Measurements from ENCODE around the gene NCAPD2.

DNA sequence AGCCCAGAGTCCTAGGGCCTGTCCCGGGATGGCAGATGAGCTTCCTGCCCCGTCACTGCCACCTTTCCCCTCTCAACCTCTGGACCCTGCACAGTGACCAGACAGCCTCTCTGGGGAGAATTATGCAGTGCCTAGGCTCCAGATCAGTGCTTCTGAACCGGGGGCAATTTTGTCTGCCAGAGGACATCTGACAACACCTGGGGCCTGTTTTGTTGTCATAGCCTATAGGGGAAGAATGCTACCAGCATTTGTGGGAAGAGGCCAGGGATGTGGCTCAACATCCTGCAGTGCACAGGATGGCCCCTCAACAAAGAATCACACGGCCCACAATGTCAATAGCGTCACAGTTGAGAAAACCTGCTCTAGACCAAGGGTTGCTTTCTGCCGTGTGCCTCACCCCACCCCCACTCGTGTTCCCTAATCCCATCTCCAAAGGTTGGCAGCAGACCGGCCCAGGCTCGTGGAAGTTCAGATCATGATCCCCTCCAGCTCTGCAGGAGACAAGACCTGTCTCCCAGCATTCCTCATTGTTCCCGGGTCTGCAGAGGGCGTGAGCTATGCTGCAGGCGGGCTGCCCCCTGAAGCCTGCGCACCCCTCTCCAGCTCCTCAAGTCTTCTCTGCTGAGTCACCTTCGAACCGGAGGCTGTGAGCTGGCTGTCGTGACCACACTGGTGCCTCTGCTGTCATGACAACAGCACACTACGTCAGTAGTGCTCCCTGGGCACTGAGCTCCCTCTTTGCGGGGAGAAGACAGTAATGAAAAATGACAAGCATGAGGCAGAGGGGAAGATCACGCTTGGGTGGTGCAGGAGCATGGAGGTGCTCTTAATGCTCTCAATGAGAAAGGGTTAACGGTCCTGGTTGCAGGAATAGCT, 38.4 kb downstream of the NCAPD2 start:
- TF ChIP-seq, protein P1, sequence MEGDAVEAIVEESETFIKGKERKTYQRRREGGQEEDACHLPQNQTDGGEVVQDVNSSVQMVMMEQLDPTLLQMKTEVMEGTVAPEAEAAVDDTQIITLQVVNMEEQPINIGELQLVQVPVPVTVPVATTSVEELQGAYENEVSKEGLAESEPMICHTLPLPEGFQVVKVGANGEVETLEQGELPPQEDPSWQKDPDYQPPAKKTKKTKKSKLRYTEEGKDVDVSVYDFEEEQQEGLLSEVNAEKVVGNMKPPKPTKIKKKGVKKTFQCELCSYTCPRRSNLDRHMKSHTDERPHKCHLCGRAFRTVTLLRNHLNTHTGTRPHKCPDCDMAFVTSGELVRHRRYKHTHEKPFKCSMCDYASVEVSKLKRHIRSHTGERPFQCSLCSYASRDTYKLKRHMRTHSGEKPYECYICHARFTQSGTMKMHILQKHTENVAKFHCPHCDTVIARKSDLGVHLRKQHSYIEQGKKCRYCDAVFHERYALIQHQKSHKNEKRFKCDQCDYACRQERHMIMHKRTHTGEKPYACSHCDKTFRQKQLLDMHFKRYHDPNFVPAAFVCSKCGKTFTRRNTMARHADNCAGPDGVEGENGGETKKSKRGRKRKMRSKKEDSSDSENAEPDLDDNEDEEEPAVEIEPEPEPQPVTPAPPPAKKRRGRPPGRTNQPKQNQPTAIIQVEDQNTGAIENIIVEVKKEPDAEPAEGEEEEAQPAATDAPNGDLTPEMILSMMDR (IDR thresholded peaks at IDR 0.05; ENCODE audit: low read depth, low read length): no peak
- no peak for TF ChIP-seq EZH2phosphoT487 (IDR thresholded peaks at IDR 0.05; ENCODE audit: low read depth)
